ENCODE measurements around the gene CXCR3.

DNA sequence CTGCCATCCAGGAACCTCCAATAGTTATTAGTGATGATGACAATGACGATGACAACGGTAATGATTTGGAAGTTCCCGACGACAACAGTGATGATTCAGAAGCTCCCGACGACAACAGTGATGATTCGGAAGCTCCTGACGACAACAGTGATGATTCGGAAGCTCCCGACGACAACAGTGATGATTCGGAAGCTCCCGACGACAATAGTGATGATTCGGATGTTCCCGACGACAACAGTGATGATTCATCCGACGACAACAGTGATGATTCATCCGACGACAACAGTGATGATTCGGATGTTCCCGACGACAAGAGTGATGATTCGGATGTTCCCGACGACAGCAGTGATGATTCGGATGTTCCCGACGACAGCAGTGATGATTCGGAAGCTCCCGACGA, 14.7 kb downstream of the CXCR3 start:
- TF ChIP-seq POLR2AphosphoS5 (IDR thresholded peaks at IDR 0.05; ENCODE audit: low read depth, low read length) (no peak), ZNF607 (CRISPR knock-in tag; IDR thresholded peaks at IDR 0.05; ENCODE audit: borderline replicate concordance) (no peak), GLI4 (CRISPR knock-in tag; IDR thresholded peaks at IDR 0.05; ENCODE audit: borderline replicate concordance) (no peak)
- TF ChIP-seq, protein P1, sequence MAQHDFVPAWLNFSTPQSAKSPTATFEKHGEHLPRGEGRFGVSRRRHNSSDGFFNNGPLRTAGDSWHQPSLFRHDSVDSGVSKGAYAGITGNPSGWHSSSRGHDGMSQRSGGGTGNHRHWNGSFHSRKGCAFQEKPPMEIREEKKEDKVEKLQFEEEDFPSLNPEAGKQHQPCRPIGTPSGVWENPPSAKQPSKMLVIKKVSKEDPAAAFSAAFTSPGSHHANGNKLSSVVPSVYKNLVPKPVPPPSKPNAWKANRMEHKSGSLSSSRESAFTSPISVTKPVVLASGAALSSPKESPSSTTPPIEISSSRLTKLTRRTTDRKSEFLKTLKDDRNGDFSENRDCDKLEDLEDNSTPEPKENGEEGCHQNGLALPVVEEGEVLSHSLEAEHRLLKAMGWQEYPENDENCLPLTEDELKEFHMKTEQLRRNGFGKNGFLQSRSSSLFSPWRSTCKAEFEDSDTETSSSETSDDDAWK (CRISPR knock-in tag; IDR thresholded peaks at IDR 0.05), result no peak
- TF ChIP-seq, protein P2, sequence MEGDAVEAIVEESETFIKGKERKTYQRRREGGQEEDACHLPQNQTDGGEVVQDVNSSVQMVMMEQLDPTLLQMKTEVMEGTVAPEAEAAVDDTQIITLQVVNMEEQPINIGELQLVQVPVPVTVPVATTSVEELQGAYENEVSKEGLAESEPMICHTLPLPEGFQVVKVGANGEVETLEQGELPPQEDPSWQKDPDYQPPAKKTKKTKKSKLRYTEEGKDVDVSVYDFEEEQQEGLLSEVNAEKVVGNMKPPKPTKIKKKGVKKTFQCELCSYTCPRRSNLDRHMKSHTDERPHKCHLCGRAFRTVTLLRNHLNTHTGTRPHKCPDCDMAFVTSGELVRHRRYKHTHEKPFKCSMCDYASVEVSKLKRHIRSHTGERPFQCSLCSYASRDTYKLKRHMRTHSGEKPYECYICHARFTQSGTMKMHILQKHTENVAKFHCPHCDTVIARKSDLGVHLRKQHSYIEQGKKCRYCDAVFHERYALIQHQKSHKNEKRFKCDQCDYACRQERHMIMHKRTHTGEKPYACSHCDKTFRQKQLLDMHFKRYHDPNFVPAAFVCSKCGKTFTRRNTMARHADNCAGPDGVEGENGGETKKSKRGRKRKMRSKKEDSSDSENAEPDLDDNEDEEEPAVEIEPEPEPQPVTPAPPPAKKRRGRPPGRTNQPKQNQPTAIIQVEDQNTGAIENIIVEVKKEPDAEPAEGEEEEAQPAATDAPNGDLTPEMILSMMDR (CRISPR knock-in tag; IDR thresholded peaks at IDR 0.05), result no peak
- TF ChIP-seq, protein P3, sequence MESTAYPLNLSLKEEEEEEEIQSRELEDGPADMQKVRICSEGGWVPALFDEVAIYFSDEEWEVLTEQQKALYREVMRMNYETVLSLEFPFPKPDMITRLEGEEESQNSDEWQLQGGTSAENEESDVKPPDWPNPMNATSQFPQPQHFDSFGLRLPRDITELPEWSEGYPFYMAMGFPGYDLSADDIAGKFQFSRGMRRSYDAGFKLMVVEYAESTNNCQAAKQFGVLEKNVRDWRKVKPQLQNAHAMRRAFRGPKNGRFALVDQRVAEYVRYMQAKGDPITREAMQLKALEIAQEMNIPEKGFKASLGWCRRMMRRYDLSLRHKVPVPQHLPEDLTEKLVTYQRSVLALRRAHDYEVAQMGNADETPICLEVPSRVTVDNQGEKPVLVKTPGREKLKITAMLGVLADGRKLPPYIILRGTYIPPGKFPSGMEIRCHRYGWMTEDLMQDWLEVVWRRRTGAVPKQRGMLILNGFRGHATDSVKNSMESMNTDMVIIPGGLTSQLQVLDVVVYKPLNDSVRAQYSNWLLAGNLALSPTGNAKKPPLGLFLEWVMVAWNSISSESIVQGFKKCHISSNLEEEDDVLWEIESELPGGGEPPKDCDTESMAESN (CRISPR knock-in tag; conservative IDR thresholded peaks at IDR 0.05), result no peak

All from HepG2 (cell line).